Left ventricle myocardium superior (tissue), 1 donor: ENCODE measurements around the gene STIM1. TPM values are rescaled to one million over a fixed set of nuclear protein-coding genes. Genes with fewer than 3 reads are reported as not detected.
"Not testable (repeated sequence)": the region's sequence is repeated elsewhere in the genome, so short reads cannot be mapped to it uniquely, and the experiment has no call there.

Experiments
- ATAC-seq: fragments of 200-7000 bp; cut with Tn5 transposase; one replicate; pipeline ENCODE4 v1.9.1; 2020; ENCODE audit warnings: mild to moderate bottlenecking, moderate library complexity
- DNase-seq: peaks from one replicate; pipeline ENCODE4 v3.0.0-alpha.2; 2020
- intact Hi-C: fragments of 100-400 bp; cut with micrococcal nuclease; formaldehyde crosslinking; loops from one replicate; pipeline ENCODE4 v1.11.0; 2022
- total RNA-seq: library from RNA; stranded (reverse); fragmentation: NEBNext Ultra II Directional; extraction: Animal tissue kit (Norgen Biotek cat#: 25700); gene quantifications from one replicate; pipeline ENCODE4 v1.2.1, GENCODE V29; 2021
- donor health status: DM: no; HTN: yes; CAD: no; lungs with severe emphysema.

Gene STIM1
- total RNA-seq, 1 donor from 2014 or later, result 17.0 TPM

DNA sequence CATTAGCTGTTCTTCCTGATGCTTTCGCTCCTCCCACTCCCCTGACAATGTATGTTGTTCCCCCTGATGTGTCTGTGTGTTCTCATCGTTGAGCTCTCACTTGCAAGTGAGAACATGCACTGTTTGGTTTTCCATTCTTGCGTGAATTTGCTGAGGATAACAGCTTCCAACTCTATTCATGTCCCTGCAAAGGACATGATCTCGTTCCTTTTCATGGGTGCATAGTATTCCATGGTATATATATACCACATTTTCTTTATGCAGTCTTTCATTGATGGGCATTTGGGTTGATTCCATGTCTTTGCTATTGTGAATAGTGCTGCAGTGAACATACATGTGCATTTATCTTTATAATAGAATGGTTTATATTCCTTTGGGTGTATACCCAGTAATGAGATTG is 180.5 kb downstream of the STIM1 start:
- intact Hi-C loops, result no loop called here
- ATAC-seq, result no peak
- DNase-seq, result no peak

DNA sequence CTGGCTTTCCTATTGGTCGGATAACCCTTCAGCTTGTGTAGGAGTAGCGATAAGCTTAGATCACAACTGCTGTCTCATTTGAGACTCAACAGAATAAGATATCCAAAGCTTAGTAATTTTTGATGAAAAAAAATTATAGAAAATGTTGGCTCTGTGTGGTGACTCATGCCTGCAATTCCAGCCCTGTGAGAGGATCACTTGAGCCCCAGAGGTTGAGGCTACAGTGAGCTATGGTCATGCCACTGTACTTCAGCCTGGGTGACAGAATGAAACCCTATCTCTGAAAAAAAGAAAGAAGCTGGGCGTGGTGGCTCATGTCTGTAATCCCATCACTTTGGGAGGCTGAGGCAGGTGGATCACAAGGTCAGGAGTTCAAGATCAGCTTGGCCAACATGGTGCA is 183.5 kb downstream of the STIM1 start:
- DNase-seq (no peak), ATAC-seq (no peak)
- intact Hi-C loops, result no loop called here

DNA sequence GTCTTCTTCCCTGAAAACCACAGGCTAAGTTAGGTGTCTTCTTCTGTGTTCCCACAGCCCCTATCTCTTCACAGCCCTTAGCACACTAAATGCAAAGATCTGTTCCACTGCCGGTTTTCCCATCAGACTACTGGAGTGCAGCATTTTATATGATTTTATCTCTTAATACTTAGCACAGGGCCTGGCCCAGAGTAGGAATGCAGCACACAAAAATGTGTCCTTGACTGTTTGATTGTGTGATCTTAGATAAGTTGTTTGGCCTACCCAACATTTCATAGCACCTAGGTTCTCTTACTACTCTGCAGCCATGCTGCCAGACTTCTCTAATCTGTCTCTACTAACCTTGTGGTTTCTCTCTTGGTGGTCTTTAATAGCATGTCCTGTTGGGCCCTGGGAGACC is 185.0 kb downstream of the STIM1 start:
- intact Hi-C loops, result no loop called here
- no peak for DNase-seq
- ATAC-seq, result no peak

DNA sequence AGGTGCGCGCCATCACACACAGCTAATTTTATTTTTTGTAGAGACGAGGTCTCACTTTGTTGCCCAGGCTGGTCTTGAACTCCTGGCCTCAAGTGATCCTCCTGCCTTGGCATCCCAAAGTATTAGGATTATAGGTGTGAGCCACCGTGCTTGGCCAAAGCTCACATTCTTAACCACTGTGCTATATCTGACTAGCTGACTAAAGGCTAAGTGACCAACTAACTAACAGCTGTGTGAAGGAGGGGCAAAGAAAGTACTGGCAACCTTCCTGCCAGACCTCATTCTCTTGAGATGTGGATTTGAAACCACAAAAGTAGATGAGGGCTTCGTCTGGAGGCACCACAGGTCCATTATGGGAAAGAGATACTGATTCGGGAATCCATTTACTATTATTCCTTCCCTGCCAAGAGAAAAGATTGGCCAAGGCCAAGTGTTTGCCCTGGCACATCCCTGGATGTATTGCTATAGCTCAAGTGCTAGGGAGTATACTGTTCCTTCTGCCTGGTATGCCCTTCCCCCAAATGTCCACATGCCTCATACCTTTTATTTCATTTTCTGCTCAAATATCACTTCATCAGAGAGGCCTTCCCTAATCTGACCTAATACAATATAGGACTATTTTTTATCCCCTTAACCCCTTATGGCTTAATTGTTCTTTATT is 186.4 kb downstream of the STIM1 start:
- no peak for ATAC-seq
- no peak for DNase-seq
- intact Hi-C loops, result no loop called here

DNA sequence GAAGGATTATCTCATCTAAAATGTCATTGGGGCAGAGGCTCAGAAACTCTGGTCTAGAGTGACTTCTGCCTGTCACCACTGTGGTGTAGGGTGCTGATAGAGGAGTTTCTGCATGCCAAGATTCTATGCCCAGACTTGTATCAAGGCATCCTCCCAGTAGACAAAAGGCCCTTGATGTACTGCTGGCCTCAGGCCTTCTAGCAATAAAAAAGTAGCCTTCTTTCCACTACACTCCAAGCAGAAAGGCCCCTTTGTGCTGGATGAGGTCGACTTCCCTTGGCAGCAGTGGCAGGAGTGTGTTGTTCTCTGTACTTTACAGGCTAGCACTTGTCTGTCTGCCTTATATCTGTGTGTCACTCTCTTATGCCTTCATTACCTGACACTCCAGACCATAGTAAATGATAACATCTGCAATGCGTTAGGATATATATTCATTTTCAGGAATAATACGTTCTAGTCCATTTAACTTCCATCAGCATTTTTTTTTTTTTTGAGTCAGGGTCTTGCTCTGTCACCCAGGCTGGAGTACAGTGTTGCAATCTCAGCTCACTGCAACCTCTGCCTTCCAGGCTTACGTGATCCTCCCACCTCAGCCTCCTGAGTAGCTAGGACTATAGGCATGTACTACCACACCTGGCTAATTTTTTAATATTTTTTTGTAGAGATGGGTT is 189.6 kb downstream of the STIM1 start:
- DNase-seq, result no peak
- peak; percentile 73 for ATAC-seq
- intact Hi-C loops, result no loop called here

DNA sequence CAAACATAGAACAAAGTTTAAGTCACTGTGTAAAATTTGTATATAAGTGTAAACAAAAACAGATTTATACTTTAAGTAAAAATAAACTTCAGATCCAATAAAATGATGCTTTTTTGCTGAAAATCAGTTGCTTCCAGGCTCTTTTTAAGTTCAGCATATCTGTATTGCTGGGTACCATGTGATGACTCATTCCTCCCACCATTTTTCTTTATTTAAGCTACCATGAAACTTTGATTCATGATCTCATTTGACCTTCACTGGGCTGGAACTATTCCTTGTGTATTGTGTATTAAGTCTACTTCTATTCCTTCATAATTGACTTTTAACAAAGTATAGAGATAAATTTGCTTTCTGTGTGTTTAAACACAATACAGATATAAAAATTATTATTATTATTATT is 192.9 kb downstream of the STIM1 start:
- DNase-seq, result no peak
- no peak for ATAC-seq
- intact Hi-C loops, result no loop called here

DNA sequence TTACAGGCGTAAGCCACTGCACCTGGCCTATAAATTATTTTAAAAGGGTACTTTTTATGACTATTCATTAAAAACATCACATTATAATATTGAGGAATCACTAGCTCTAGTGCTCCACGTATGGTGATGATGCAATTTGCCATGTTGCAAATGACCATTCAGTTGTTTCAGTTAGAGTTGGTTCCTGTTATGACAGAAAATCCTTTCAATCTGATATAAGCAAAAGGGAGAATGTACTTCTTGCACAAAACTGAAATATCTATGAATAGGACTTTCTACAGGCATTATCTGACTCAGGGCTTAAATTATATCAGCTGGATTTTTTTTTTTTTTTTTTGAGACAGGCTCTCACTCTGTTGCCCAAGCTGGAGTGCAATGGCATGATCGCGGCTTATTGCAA is 193.5 kb downstream of the STIM1 start:
- intact Hi-C loops, result no loop called here

DNA sequence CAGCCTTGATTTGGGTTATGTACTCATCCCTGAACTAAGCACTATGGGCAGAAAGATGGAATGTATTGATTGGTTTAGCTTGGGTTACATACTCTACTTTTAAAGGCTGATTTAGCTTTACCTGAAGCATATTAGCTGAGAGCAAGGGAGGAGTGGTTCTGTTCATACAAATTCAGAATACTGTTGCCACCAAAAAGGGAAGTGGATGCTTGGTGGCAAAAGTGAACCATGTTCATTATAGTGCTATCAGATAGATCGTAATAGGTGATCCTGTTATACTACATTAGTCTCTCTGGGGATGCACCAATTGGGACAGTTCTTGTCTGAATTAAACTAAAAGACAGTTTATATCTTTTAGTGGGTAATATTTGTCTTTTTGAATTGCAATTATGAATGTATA is 194.7 kb downstream of the STIM1 start:
- no peak for ATAC-seq
- intact Hi-C loops, result no loop called here
- DNase-seq, result no peak

More for the DNA sequence above, 193.5 kb downstream of the STIM1 start:
- ATAC-seq (no peak), DNase-seq (no peak)

DNA sequence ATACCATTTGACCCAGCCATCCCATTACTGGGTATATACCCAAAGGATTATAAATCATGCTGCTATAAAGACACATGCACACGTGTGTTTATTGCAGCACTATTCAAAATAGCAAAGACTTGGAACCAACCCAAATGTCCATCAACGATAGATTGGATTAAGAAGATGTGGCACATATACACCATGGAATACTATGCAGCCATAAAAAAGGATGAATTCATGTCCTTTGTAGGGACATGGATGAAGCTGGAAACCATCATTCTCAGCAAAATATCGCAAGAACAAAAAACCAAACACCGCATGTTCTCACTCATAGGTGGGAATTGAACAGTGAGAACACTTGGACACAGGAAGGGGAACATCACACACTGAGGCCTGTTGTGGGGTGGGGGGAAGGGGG is 197.7 kb downstream of the STIM1 start:
- DNase-seq, intact Hi-C loops, ATAC-seq: not testable (repeated sequence)

DNA sequence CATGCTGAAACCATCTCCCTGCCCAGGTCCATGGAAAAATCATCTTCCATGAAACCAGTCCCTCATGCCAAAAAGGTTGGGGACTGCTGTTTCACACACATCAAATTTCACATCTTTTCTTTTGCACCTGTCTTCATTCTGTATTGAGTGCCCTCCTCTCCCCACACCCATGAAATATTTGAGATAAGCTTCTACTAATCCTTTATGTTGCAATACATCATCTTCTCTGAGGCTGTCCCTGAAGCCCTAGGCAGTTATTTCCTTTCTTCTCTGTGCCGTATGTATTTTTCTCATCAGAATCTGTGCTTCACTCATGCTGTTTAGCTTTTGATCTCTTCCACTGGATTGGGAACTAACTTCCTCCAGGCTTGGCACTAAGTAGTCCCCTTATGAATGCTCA is 199.2 kb downstream of the STIM1 start:
- intact Hi-C loops, result no loop called here
- no peak for DNase-seq
- no peak for ATAC-seq

DNA sequence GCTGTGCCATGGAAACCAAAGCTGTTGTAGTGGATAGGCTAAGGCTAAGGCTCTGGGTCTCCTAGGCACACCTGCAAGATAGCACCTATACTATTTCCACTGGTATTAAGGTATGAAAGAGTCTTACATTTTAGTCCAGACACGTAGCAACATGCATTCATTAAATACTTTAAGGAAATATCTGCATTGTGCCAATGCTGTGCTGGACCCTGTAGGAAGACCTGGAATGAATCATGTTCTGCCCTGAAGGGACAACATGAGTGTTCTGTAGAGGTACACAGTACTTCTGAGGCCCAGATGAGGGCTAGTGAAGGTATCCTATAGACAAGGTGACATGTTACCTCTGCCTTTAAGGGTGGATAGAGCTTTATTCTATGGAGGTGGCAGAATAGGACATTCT is 204.0 kb downstream of the STIM1 start:
- intact Hi-C loops, result no loop called here
- ATAC-seq (no peak), DNase-seq (no peak)

DNA sequence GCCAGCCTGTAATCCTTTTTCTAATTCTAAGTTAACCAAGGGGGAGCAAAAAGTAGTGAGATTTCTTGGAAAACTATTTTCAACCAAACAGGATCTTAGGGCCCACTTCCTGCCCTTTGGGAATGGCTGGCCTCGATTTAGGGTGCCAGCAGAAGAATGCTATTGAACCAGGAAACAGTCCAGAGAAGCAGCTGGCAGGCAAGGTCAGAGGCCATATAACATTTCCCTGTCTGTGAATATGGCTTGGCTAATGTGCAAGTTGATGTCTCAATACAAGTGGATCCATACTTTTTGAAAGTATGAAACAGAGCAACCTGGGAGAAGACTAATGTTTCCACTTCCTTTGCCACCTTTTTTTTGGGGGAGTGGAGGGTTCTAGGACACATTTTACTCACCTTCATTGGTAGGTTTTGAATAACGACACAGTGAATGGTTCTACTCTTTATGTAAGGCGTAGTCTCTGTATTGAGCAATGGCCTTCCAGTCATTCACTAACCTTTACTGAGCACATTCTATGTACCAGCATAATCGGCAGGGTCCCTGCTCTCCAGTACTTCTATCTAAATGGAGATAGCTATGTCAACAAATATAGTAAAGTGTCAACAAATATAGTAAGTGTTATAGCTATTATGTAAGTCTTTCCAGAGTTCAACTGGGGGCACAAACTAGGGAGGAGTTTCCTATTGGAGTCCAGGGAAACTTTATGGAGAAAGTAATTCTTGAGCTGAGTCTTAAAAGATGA is 204.9 kb downstream of the STIM1 start:
- intact Hi-C loops, result no loop called here
- DNase-seq (no peak), ATAC-seq (no peak)

DNA sequence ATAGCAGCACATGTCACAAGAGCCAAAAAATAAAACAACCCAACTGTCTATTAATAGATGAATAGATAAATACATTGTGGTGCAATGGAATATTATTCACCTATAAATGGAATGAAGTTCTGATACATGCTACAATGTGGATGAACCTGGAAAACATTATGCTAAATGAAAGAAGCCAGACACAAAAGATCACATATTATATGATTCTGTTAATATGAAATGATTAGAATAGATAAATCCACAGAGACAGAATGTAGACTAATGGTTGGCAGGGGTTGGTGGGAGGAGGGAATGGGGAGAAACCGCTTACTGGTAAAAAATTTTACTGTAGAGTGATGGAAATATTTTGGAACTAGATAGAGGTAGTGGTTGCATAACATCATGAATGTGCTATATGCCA is 206.2 kb downstream of the STIM1 start:
- ATAC-seq, result no peak
- DNase-seq, result no peak
- intact Hi-C loops, result no loop called here

DNA sequence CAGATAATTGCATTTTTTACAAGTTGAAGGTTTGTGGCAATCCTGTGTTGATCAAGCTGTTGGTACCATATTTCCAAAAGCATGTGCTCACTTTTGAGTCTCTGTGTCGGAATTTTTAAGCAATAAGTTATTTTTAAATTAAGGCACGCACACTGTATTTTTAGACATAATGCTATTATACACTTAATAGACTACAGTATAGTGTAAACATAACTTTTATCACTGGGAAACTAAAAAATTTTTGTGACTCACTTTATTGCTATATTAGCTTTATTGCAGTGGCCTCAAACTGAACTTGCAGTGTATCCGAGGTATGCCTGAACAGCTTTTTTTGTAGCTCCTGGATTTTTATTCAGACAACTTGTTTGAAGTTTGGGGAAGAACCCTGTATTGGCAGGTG is 207.9 kb downstream of the STIM1 start:
- no peak for DNase-seq
- no peak for ATAC-seq
- intact Hi-C loops, result no loop called here

DNA sequence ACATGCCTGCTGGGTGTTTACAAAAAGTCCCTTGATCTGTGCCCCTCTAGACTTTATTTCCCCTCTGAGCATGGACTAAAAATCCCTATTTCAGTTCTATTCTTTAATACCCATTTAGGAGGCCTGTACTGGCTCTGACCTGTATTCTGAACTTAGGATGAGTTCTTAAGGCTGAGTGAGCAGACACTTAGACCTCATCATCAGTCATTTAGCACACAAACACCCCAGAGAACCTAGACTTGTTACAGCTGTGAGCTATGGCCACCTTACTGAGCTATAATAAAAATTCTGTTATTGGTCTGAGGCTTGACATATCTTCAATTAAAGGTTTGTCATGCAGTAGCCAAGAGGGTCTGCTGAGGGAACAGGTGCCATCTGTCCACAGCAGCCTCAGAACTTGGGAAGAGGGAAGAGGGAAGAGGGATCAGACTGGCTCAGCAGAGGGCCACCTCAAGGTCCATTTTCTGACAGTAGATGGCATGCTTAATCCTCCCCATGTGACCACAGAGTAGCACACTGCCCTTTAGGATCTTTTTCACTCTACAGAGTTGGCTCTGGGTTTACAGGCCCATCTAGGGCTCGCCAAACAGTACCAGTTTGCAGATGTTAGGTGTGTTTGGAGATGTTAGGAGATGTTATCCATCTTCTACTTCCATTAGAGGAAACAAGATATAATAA is 209.0 kb downstream of the STIM1 start:
- ATAC-seq (peak; percentile 34), DNase-seq (no peak)
- intact Hi-C loops, result no loop called here

DNA sequence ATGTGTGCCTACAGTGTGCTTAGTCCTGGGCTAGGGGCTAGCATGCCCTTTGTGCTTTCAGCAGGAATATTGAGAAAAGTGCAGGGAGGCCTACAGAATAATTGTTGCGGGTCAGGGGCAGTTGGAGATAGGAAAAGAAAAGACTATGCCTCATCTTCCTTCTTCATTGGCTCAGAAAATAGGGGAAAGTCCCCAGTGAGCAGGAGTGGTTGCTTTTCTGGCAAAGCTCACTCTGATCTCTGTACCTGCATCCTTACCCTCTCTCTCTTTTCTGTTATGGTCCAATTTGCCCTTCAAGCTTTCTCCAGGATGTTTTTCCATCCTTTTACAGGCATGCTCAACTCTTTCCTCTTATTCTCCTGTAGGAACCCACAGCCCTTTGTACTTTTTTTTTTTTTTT is 209.6 kb downstream of the STIM1 start:
- no peak for ATAC-seq
- intact Hi-C loops, result no loop called here

DNA sequence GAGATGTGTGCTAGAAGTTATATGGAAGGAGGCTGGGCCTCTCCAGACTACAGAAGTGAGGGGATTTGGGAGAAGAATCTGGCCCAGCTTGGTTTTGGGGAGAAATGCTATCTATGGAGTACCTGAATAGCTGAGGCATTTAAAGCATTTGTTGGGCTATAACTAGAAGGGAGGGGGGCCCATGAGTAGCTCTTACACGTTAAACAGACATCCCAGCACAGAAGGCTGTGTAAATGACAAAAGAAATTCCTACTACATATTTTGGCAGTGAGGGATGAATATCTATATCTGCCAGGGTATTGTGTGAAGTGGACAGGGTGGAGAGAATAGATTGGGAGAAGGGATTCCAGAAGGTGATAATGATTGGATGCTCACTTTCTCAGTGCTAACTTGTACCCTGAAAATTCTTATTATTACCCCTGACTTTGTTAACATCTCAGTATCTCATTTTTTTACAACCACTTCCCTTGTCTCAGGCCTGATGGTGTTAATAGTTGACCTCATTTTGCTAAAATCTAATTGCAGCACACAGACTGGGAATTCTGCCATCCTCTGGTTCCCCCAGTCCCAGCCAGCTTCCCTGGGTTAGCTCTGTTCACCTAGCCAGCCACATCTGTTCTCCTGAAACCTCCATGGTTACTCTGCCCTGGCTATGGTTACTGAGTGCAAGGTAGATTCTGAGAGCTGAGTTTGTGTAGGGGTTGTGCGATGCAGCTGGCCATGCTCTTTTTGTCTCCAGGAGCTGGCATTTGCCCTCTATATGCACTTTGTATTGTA is 210.3 kb downstream of the STIM1 start:
- DNase-seq (no peak), ATAC-seq (peak; percentile 86)

More for the DNA sequence above, 209.6 kb downstream of the STIM1 start:
- no peak for DNase-seq

DNA sequence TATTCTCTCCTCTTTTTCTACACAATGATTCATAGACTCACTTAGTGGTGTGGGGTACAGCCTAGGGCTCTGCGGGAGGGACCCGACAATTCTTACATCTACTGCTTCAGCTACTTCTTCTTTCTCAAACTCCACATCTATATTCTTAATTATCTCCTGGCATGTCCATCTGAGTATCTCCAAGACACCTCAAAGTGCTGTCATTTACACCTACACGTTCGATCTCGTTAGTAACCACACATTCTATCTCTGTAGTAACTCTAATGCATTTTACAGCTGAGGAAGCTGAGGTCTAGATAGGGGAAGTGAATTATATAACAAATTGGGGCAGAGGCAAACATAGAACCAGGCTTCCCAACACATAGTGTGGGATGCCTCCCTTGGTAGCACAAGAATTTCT is 211.4 kb downstream of the STIM1 start:
- intact Hi-C loops, result no loop called here
- ATAC-seq, result no peak

More for the DNA sequence above, 210.3 kb downstream of the STIM1 start:
- intact Hi-C loops, result no loop called here

DNA sequence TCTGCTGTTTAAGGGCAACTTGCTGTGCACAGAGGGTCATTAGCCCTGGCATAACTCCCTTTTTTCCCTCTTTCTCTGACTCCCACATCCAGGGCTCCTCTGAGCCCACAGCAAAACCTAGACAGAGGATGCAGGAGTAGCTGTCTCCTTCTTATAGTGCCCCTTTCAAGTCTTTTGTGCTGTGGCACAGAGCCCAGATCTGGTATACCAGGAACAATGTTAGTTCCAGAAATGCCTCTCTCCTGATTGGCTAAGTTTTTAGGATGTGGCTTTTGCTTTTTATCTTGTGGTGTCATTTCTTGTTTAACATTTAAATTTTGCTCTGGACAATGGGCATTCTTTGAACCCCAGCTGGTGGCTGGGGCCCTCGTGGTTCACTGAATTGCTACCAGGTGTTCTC is 213.5 kb downstream of the STIM1 start:
- intact Hi-C loops, result no loop called here
- DNase-seq, result no peak
- ATAC-seq, result no peak

More for the DNA sequence above, 211.4 kb downstream of the STIM1 start:
- DNase-seq, result no peak
